GM19239 (cell line): ENCODE measurements around the gene NELL2.

Experiments used
- DNase-seq: peaks from one replicate; pipeline ENCODE4 v3.0.0; 2011; ENCODE audit warnings: low spot score; ENCODE audit not compliant: insufficient read length
- FAIRE-seq: peaks from 2 replicates; lab custom pipeline; 2011; peaks lifted over from hg19 to GRCh38; lab: Jason Lieb, UNC

NELL2 gene

GRCh38 chr12:44504799-44505198 lies 371.3 kb downstream of the NELL2 start:
- FAIRE-seq (no peak), DNase-seq (no peak)

- FAIRE-seq (no peak), DNase-seq (no peak)
These were observed 372.8 kb downstream of the NELL2 start for GRCh38 chr12:44503329-44503728.

- FAIRE-seq: no peak
These were observed 373.4 kb downstream of the NELL2 start for GRCh38 chr12:44502681-44503080.

GRCh38 chr12:44500423-44500822 lies 375.7 kb downstream of the NELL2 start:
- no peak for FAIRE-seq
- DNase-seq: no peak

More at GRCh38 chr12:44502681-44503080, 373.4 kb downstream of the NELL2 start:
- no peak for DNase-seq

GRCh38 chr12:44497044-44497443 lies 379.1 kb downstream of the NELL2 start:
- no peak for FAIRE-seq

GRCh38 chr12:44490181-44490580 lies 385.9 kb downstream of the NELL2 start:
- no peak for DNase-seq
- no peak for FAIRE-seq

More at GRCh38 chr12:44497044-44497443, 379.1 kb downstream of the NELL2 start:
- no peak for DNase-seq

- DNase-seq (no peak), FAIRE-seq (no peak)
These were observed 387.9 kb downstream of the NELL2 start for GRCh38 chr12:44488180-44488579.

GRCh38 chr12:44484862-44485261 lies 391.3 kb downstream of the NELL2 start:
- no peak for FAIRE-seq
- DNase-seq: no peak

- no peak for FAIRE-seq
These were observed 398.7 kb downstream of the NELL2 start for GRCh38 chr12:44477331-44477980.

GRCh38 chr12:44476683-44477082 lies 399.4 kb downstream of the NELL2 start:
- no peak for FAIRE-seq

More at GRCh38 chr12:44477331-44477980, 398.7 kb downstream of the NELL2 start:
- DNase-seq: no peak

GRCh38 chr12:44465139-44465538 lies 411.0 kb downstream of the NELL2 start:
- DNase-seq: no peak
- no peak for FAIRE-seq

More at GRCh38 chr12:44476683-44477082, 399.4 kb downstream of the NELL2 start:
- DNase-seq: no peak

- FAIRE-seq: no peak
- DNase-seq: no peak
These were observed 411.9 kb downstream of the NELL2 start for GRCh38 chr12:44464180-44464579.

GRCh38 chr12:44462729-44463128 lies 413.4 kb downstream of the NELL2 start:
- DNase-seq: no peak
- no peak for FAIRE-seq

GRCh38 chr12:44460261-44460660 lies 415.9 kb downstream of the NELL2 start:
- FAIRE-seq (no peak), DNase-seq (no peak)

- FAIRE-seq: no peak
These were observed 416.5 kb downstream of the NELL2 start for GRCh38 chr12:44459569-44459968.

More at GRCh38 chr12:44459569-44459968, 416.5 kb downstream of the NELL2 start:
- no peak for DNase-seq
